ENCODE measurements around the gene JMJD1C. TPM values are rescaled to one million over a fixed set of nuclear protein-coding genes. Genes with fewer than 3 reads are reported as not detected.

Gene JMJD1C
- total and polyA plus RNA-seq, 8 donors: 25.6 to 56.9 (median 36.7) TPM

- TF ChIP-seq CTCF (IDR thresholded peaks at IDR 0.05): no peak
- intact Hi-C loops (cut with DNase I): no loop called here
- Histone ChIP-seq H3K27ac (no peak overlapping the region), H3K9me3 (no peaks in the 10 kb centered on the region), H3K36me3 (no peaks in the 10 kb centered on the region), H3K4me3 (no peak overlapping the region), H3K27me3 (no peaks in the 10 kb centered on the region), H3K4me1 (peaks cover 18 to 25% (median 20%) of the 10 kb centered on the region in 3 donors)
- 95 to 96% methylated on average over 5 of the region's 5 CpGs for WGBS, 2 donors
- no peak for FAIRE-seq
- no peak for DNase-seq
- ATAC-seq: no peak
Observed at GRCh38 chr10:63431962-63432797, 33.6 kb downstream of the JMJD1C start.

- ATAC-seq: no peak
Observed at GRCh38 chr10:63430999-63431356, 34.8 kb downstream of the JMJD1C start.

GRCh38 chr10:63430091-63430998, 35.4 kb downstream of the JMJD1C start:
- Histone ChIP-seq H3K4me3 (no peak overlapping the region), H3K36me3 (no peaks in the 10 kb centered on the region), H3K27ac (no peak overlapping the region), H3K4me1 (peaks cover 15 to 18% (median 16%) of the 10 kb centered on the region in 3 donors), H3K9me3 (no peaks in the 10 kb centered on the region), H3K27me3 (no peaks in the 10 kb centered on the region)
- intact Hi-C loops (cut with DNase I): no loop called here
- DNase-seq (no peak), FAIRE-seq (no peak), ATAC-seq (peak in 2 of 4 donors; percentile 50 to 51)
- TF ChIP-seq CTCF (IDR thresholded peaks at IDR 0.05): no peak
- WGBS, 2 donors: 83 to 88% methylated on average over 10 of the region's 10 CpGs

More at GRCh38 chr10:63430999-63431356, 34.8 kb downstream of the JMJD1C start:
- Histone ChIP-seq H3K4me3 (no peak overlapping the region), H3K36me3 (no peaks in the 10 kb centered on the region), H3K4me1 (peaks cover 18 to 21% (median 18%) of the 10 kb centered on the region in 3 donors), H3K27ac (no peak overlapping the region), H3K27me3 (no peaks in the 10 kb centered on the region), H3K9me3 (no peaks in the 10 kb centered on the region)
- 79 to 93% methylated on average over 1 of the region's 1 CpG for WGBS, 2 donors
- intact Hi-C loops (cut with DNase I): no loop called here
- DNase-seq (no peak), FAIRE-seq (no peak)
- no peak for TF ChIP-seq CTCF (IDR thresholded peaks at IDR 0.05)

- FAIRE-seq (no peak), ATAC-seq (no peak), DNase-seq (no peak)
- no peak for TF ChIP-seq CTCF (IDR thresholded peaks at IDR 0.05)
- H3K4me3 ChIP-seq: no peak overlapping the region
- H3K36me3 ChIP-seq: no peaks in the 10 kb centered on the region
- intact Hi-C loops (cut with DNase I): no loop called here
- peaks cover 7 to 12% (median 11%) of the 10 kb centered on the region in 3 donors for H3K4me1 ChIP-seq
- H3K9me3 ChIP-seq: no peaks in the 10 kb centered on the region
- H3K27me3 ChIP-seq: no peaks in the 10 kb centered on the region
- WGBS, 2 donors: 64 to 67% methylated on average over 2 of the region's 2 CpGs
- no peak overlapping the region for H3K27ac ChIP-seq
Observed at GRCh38 chr10:63429281-63429680, 36.5 kb downstream of the JMJD1C start.

Measured in pancreas (tissue), 10 donors.